Measurements from ENCODE around the gene ANAPC13. TPM values are rescaled to one million over a fixed set of nuclear protein-coding genes. Genes with fewer than 3 reads are reported as not detected.

Gene ANAPC13
- total RNA-seq, 3 donors from 2014 or later, result 28.9 to 44.6 (median 36.4) TPM

GRCh38 chr3:134441821-134442220 is 44.0 kb downstream of the ANAPC13 start:
- TF ChIP-seq CTCF (IDR thresholded peaks at IDR 0.05), result no peak

GRCh38 chr3:134441321-134441720 is 44.5 kb downstream of the ANAPC13 start:
- Histone ChIP-seq H3K36me3 (ENCODE audit: low read depth) (no peaks in the 10 kb centered on the region), H3K4me1 (ENCODE audit: low read depth) (no peaks in the 10 kb centered on the region), H3K4me3 (no peak overlapping the region), H3K9me3 (no peaks in the 10 kb centered on the region)
- intact Hi-C loops (cut with DNase I, micrococcal nuclease), result no loop called here
- ATAC-seq (no peak), DNase-seq (no peak)
- TF ChIP-seq CTCF (IDR thresholded peaks at IDR 0.05), result no peak

More at GRCh38 chr3:134441821-134442220, 44.0 kb downstream of the ANAPC13 start:
- no peaks in the 10 kb centered on the region for H3K4me1 ChIP-seq (ENCODE audit: low read depth)
- no peak for ATAC-seq
- no peak for DNase-seq
- no peaks in the 10 kb centered on the region for H3K36me3 ChIP-seq (ENCODE audit: low read depth)
- H3K9me3 ChIP-seq, result no peaks in the 10 kb centered on the region
- no peak overlapping the region for H3K4me3 ChIP-seq
- intact Hi-C loops (cut with DNase I, micrococcal nuclease), result no loop called here

DNA sequence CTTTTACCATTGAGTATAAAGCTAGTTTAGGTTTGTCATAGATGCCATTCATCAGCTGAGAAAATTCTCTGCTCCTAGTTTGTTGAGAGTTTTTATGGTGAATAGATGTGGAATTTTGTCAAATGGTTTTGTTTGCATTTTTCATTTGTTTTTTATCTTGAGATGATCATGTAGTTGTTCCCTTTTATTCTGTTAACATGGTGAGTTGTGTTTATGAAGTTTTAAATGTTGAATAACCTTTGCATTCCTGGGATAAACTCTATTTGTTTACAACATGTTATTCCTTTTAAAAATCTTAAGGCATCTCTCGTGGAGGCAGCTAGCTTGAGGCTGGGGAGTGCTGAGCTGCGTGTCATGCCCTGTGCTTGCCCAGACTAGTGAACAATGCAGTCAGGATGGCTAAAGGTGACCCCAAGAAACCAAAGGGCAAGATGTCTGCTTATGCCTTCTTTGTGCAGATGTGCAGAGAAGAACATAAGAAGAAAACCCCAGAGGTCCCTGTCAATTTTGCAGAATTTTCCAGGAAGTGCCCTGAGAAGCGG is 48.5 kb downstream of the ANAPC13 start:
- intact Hi-C loops (cut with DNase I, micrococcal nuclease), result no loop called here
- ATAC-seq, result no peak
- TF ChIP-seq CTCF (IDR thresholded peaks at IDR 0.05), result no peak

GRCh38 chr3:134432236-134432635 is 53.5 kb downstream of the ANAPC13 start:
- TF ChIP-seq CTCF (IDR thresholded peaks at IDR 0.05), result no peak
- Histone ChIP-seq H3K4me3 (no peak overlapping the region), H3K4me1 (ENCODE audit: low read depth) (no peaks in the 10 kb centered on the region), H3K36me3 (ENCODE audit: low read depth) (no peaks in the 10 kb centered on the region), H3K9me3 (no peaks in the 10 kb centered on the region)
- DNase-seq (no peak), ATAC-seq (no peak)
- intact Hi-C loops (cut with DNase I, micrococcal nuclease), result no loop called here

More for the DNA sequence above, 48.5 kb downstream of the ANAPC13 start:
- DNase-seq, result no peak
- Histone ChIP-seq H3K4me1 (ENCODE audit: low read depth) (no peaks in the 10 kb centered on the region), H3K36me3 (ENCODE audit: low read depth) (no peaks in the 10 kb centered on the region), H3K9me3 (no peaks in the 10 kb centered on the region), H3K4me3 (no peak overlapping the region)

DNA sequence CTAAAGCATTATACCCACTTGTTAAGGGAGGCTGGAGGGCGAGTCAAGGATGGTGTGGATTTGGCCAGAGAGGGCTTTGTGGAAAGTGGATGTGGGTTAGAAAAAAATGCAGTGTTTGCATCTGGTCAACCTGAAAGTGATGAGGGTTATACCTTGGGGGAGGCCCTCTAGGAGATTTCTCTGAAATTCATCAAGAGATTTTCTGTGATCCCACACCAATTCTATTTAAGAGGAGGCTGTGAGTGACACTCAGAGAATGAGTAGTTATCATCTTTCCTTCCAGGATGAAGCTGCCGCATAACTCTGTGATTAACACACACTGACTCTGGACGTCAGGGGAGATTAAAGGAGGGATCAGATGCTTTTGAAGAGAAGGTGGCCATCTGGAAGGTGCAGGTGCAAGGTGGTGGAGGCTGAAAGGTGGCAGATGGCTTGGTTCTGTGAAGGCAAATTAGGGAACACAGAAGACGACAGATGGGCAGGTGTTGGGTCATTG is 54.8 kb downstream of the ANAPC13 start:
- ATAC-seq (peak; percentile 23), DNase-seq (no peak)
- no peaks in the 10 kb centered on the region for H3K9me3 ChIP-seq
- H3K36me3 ChIP-seq (ENCODE audit: low read depth), result no peaks in the 10 kb centered on the region
- H3K4me3 ChIP-seq, result no peak overlapping the region
- no peaks in the 10 kb centered on the region for H3K4me1 ChIP-seq (ENCODE audit: low read depth)
- no peak for TF ChIP-seq CTCF (IDR thresholded peaks at IDR 0.05)
- intact Hi-C loops (cut with DNase I, micrococcal nuclease), result no loop called here

GRCh38 chr3:134430174-134430573 is 55.6 kb downstream of the ANAPC13 start:
- TF ChIP-seq CTCF (IDR thresholded peaks at IDR 0.05), result no peak
- DNase-seq, result no peak
- Histone ChIP-seq H3K9me3 (no peaks in the 10 kb centered on the region), H3K4me3 (no peak overlapping the region), H3K4me1 (ENCODE audit: low read depth) (no peaks in the 10 kb centered on the region), H3K36me3 (ENCODE audit: low read depth) (no peaks in the 10 kb centered on the region)
- intact Hi-C loops (cut with DNase I, micrococcal nuclease), result no loop called here
- ATAC-seq, result no peak
